NB4 (cell line): ENCODE data around the gene TRIM22.

ENCODE experiments used
- POLR2A ChIP-seq: IDR thresholded peaks from 2 replicates; pipeline ENCODE4 v1.6.1; 2011; ENCODE audit warnings: mild to moderate bottlenecking; ENCODE audit not compliant: insufficient read length; ENCODE audit errors: extremely low read depth
- TF ChIP-seq, protein P1 (sequence below): IDR thresholded peaks from one replicate; pipeline ENCODE4 v1.5.1; 2012; ENCODE audit warnings: low read depth, low read length

- TF ChIP-seq POLR2A: no peak
- TF ChIP-seq, protein P1, sequence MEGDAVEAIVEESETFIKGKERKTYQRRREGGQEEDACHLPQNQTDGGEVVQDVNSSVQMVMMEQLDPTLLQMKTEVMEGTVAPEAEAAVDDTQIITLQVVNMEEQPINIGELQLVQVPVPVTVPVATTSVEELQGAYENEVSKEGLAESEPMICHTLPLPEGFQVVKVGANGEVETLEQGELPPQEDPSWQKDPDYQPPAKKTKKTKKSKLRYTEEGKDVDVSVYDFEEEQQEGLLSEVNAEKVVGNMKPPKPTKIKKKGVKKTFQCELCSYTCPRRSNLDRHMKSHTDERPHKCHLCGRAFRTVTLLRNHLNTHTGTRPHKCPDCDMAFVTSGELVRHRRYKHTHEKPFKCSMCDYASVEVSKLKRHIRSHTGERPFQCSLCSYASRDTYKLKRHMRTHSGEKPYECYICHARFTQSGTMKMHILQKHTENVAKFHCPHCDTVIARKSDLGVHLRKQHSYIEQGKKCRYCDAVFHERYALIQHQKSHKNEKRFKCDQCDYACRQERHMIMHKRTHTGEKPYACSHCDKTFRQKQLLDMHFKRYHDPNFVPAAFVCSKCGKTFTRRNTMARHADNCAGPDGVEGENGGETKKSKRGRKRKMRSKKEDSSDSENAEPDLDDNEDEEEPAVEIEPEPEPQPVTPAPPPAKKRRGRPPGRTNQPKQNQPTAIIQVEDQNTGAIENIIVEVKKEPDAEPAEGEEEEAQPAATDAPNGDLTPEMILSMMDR: no peak
Observed at GRCh38 chr11:5643585-5643984, 46.0 kb upstream of the TRIM22 start.
